WTC11 (cell line): ENCODE results near the gene ABHD6. TPM values are rescaled to one million over a fixed set of nuclear protein-coding genes. Genes with fewer than 3 reads are reported as not detected.

ENCODE experiments used
- ATAC-seq: fragments of 200-7000 bp; cut with Tn5 transposase; 2 replicates; pipeline ENCODE4 v1.10.0; 2021; ENCODE audit warnings: mild to moderate bottlenecking, moderate library complexity
- CTCF ChIA-PET: fragments of 300-600 bp; sonication (Branson Sonifier 250); formaldehyde crosslinking; loops from one replicate; lab custom pipeline; 2021; ENCODE audit warnings: antibody characterized with exemption; lab: Charles Lee
- POLR2A ChIA-PET: fragments of 350-600 bp; sonication (Branson Sonifier 250); formaldehyde crosslinking; loops from one replicate; lab custom pipeline; 2021; ENCODE audit warnings: antibody characterized with exemption; lab: Charles Lee
- DNase-seq: peaks from one replicate; pipeline ENCODE4 v3.0.0; 2021; ENCODE audit warnings: low spot score
- H3K27ac Mint-ChIP-seq: 2 replicates; pipeline ENCODE4 v1.8.0; 2021; ENCODE audit warnings: mixed read lengths
- H3K27me3 Mint-ChIP-seq: 2 replicates; pipeline ENCODE4 v1.8.0; 2021; ENCODE audit warnings: low read depth, mild to moderate bottlenecking, moderate library complexity, mixed read lengths
- H3K36me3 Mint-ChIP-seq: 2 replicates; pipeline ENCODE4 v1.8.0; 2021; ENCODE audit warnings: mixed read lengths
- H3K4me1 Mint-ChIP-seq: 2 replicates; pipeline ENCODE4 v1.8.0; 2022; ENCODE audit warnings: mixed read lengths
- H3K4me3 Mint-ChIP-seq: 2 replicates; pipeline ENCODE4 v1.8.0; 2021; ENCODE audit warnings: mild to moderate bottlenecking, moderate library complexity, mixed read lengths
- H3K9me3 Mint-ChIP-seq: 2 replicates; pipeline ENCODE4 v1.8.0; 2021; ENCODE audit warnings: mixed read lengths
- ARID4B ChIP-seq: sonication (generic); formaldehyde crosslinking; IDR thresholded peaks from 2 replicates; pipeline ENCODE4 v1.8.0; 2023; ENCODE audit warnings: missing genetic modification reagents, mild to moderate bottlenecking, borderline replicate concordance
- ATF3 ChIP-seq: sonication (generic); formaldehyde crosslinking; conservative IDR thresholded peaks from 2 replicates; pipeline ENCODE4 v1.8.1; 2022; ENCODE audit warnings: mild to moderate bottlenecking, missing genetic modification reagents
- FOXJ3 ChIP-seq: sonication (generic); formaldehyde crosslinking; IDR thresholded peaks from 2 replicates; pipeline ENCODE4 v1.9.0; 2021; ENCODE audit warnings: missing genetic modification reagents, mild to moderate bottlenecking, borderline replicate concordance
- IRF1 ChIP-seq: sonication (generic); formaldehyde crosslinking; IDR thresholded peaks from 2 replicates; pipeline ENCODE4 v1.8.0; 2023; ENCODE audit warnings: missing genetic modification reagents
- NFATC4 ChIP-seq: fragments of 250-450 bp; sonication (Bioruptor Pico); IDR thresholded peaks from 2 replicates; pipeline ENCODE4 v1.9.0; 2021; ENCODE audit warnings: mild to moderate bottlenecking
- NFYB ChIP-seq: sonication (generic); formaldehyde crosslinking; conservative IDR thresholded peaks from 2 replicates; pipeline ENCODE4 v1.8.0; 2022; ENCODE audit warnings: low read depth, missing genetic modification reagents
- RORB ChIP-seq: fragments of 250-450 bp; sonication (Bioruptor Pico); IDR thresholded peaks from 2 replicates; pipeline ENCODE4 v1.9.0; 2021; ENCODE audit warnings: mild to moderate bottlenecking
- SOX15 ChIP-seq: fragments of 250-450 bp; sonication (Bioruptor Pico); IDR thresholded peaks from 2 replicates; pipeline ENCODE4 v1.9.0; 2021; ENCODE audit warnings: mild to moderate bottlenecking
- TEAD1 ChIP-seq: sonication (generic); formaldehyde crosslinking; IDR thresholded peaks from 2 replicates; pipeline ENCODE4 v1.8.0; 2022; ENCODE audit warnings: mild to moderate bottlenecking, missing genetic modification reagents
- ZNF138 ChIP-seq: sonication (generic); formaldehyde crosslinking; conservative IDR thresholded peaks from 2 replicates; pipeline ENCODE4 v1.8.1; 2022; ENCODE audit warnings: mild to moderate bottlenecking, moderate library complexity, missing genetic modification reagents
- ZNF263 ChIP-seq: sonication (generic); formaldehyde crosslinking; IDR thresholded peaks from 2 replicates; pipeline ENCODE4 v1.8.1; 2022; ENCODE audit warnings: low read depth, mild to moderate bottlenecking, moderate library complexity, missing genetic modification reagents
- ZNF396 ChIP-seq: fragments of 250-450 bp; sonication (Bioruptor Pico); IDR thresholded peaks from 2 replicates; pipeline ENCODE4 v1.8.0; 2021; ENCODE audit warnings: mild to moderate bottlenecking, moderate library complexity, borderline replicate concordance
- total RNA-seq: library from RNA; stranded (reverse); gene quantifications from 3 replicates; pipeline ENCODE4 v1.2.3, GENCODE V29; 2021
- TF ChIP-seq, protein P1 (sequence below): sonication (generic); formaldehyde crosslinking; IDR thresholded peaks from 2 replicates; pipeline ENCODE4 v1.8.1; 2022; ENCODE audit warnings: mild to moderate bottlenecking, missing genetic modification reagents, moderate library complexity, borderline replicate concordance
- TF ChIP-seq, protein P2 (sequence below): fragments of 200-600 bp; IDR thresholded peaks from 2 replicates; pipeline ENCODE4 v1.8.0; 2022; ENCODE audit warnings: antibody characterized with exemption
- TF ChIP-seq, protein P3 (sequence below): sonication (generic); formaldehyde crosslinking; IDR thresholded peaks from 2 replicates; pipeline ENCODE4 v1.8.0; 2022; ENCODE audit warnings: missing genetic modification reagents
- TF ChIP-seq, protein P4 (sequence below): fragments of 250-450 bp; sonication (Bioruptor Pico); IDR thresholded peaks from 2 replicates; pipeline ENCODE4 v1.9.0; 2021; ENCODE audit warnings: mild to moderate bottlenecking

ABHD6 gene
- total RNA-seq, 1 experiment from 2014 or later, result 5.4 TPM

DNA sequence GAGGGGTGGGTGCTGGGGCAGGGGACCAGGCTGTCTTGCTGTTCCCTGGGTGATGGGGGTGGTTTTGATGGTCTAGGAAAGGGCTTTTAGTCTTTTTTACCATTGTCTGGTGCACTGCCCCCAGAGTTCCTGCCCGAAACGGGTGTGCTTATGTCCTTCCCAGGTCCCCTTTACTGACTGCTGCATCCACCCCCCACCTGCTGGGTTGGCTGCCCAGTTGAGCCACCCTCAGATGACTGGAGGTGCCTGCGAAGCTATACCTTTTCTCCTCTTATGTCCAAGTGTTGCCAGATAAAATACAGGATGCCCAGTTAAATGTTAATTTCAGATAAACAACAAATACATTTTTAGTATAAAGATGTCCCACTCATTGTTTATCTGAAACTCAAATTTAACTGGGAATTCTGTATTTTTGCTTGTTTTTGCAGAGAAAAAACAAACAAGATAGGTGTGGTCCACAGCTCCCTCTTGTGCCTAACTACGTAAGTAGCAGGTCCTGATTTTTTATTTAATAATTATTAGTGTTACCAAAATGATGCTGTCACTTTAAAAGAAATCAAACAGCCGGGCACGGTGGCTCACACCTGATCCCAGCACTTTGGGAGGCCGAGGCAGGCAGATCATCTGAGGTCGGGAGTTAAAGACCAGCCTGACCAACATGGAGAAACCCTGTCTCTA, 62.4 kb downstream of the ABHD6 start:
- Mint-ChIP-seq H3K4me1 (peaks cover 9% of the 10 kb centered on the region), H3K27me3 (peaks cover 14% of the 10 kb centered on the region), H3K36me3 (no peaks in the 10 kb centered on the region), H3K27ac (no peak overlapping the region), H3K4me3 (no peak overlapping the region), H3K9me3 (peaks cover 4% of the 10 kb centered on the region; the same call in 1 of the 2 replicates)
- DNase-seq, result no peak
- ATAC-seq, result peak; percentile 65
- CTCF ChIA-PET, result interaction anchor here (0.6 to 7.9 kb wide), 20 partner anchors 25 to 282 kb away, joined by 3 to 126 read pairs (median 5); partner anchors contain the start of genes ABHD6 and ACOX2
- POLR2A ChIA-PET, result no interaction called here
- TF ChIP-seq, protein P1, sequence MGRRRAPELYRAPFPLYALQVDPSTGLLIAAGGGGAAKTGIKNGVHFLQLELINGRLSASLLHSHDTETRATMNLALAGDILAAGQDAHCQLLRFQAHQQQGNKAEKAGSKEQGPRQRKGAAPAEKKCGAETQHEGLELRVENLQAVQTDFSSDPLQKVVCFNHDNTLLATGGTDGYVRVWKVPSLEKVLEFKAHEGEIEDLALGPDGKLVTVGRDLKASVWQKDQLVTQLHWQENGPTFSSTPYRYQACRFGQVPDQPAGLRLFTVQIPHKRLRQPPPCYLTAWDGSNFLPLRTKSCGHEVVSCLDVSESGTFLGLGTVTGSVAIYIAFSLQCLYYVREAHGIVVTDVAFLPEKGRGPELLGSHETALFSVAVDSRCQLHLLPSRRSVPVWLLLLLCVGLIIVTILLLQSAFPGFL (CRISPR knock-in tag), result no peak
- TF ChIP-seq, protein P2, sequence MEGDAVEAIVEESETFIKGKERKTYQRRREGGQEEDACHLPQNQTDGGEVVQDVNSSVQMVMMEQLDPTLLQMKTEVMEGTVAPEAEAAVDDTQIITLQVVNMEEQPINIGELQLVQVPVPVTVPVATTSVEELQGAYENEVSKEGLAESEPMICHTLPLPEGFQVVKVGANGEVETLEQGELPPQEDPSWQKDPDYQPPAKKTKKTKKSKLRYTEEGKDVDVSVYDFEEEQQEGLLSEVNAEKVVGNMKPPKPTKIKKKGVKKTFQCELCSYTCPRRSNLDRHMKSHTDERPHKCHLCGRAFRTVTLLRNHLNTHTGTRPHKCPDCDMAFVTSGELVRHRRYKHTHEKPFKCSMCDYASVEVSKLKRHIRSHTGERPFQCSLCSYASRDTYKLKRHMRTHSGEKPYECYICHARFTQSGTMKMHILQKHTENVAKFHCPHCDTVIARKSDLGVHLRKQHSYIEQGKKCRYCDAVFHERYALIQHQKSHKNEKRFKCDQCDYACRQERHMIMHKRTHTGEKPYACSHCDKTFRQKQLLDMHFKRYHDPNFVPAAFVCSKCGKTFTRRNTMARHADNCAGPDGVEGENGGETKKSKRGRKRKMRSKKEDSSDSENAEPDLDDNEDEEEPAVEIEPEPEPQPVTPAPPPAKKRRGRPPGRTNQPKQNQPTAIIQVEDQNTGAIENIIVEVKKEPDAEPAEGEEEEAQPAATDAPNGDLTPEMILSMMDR, result peak; percentile 48; the same call in 1 of the 2 replicates
- no peak for TF ChIP-seq ZNF263 (CRISPR knock-in tag)
- TF ChIP-seq RORB (CRISPR knock-in tag), result no peak
- TF ChIP-seq, all 79 proteins: peak for 1

DNA sequence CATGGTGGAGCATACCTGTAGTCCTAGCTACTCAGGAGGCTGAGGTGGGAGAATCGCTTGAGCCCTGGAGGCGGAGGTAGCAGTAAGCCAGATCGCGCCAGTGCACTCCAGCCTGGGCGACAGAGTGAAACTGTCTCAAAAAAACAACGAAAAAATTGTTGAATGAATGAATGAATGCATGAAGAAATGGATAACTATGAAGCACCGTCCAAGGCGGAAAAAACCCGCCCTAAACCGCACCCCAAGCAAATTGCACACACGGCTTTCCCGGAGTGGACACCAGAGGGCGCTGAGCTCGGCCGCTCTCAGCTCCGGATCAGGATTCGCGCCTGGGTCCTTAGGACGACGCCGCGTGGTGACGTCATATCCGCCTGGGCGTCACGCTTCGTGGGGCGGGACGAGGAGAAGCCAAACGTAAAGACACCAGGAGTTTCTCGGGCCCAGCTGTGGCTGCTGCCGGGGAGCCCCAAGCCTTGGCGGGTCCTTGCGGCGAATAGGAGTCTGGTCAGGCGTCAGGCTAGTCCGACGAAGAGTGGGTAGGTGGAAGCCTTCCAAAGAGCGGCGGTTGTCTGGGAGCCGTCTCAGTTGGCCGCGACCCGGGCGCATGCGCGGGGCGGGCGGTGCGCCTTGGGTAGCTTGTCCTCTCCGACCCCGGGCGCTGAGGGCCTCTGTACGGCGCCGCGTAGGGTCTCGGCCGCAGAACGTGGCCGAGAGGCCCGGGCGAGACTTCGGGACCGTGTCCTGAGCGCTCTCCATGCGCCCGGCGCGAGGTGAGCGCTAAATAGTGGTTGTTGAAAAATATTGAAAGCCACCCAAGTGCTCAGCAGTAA, 68.5 kb downstream of the ABHD6 start, which contains the start of the genes HTD2 and RPP14:
TSS of gene HTD2 (plus strand) at position 639 of the 830 bp plus-strand sequence. CDS start 11,094 bp downstream, outside the sequence.
TSS of gene RPP14 (plus strand) at position 364 of the 830 bp plus-strand sequence. CDS start 4,085 bp downstream, outside the sequence.
- Mint-ChIP-seq H3K9me3 (no peaks in the 10 kb centered on the region), H3K36me3 (peaks cover 9% of the 10 kb centered on the region)
- CTCF ChIA-PET, result interaction anchor here (0.6 to 3.5 kb wide), 93 partner anchors 9 to 1190 kb away, joined by 3 to 76 read pairs (median 5); partner anchors contain the start of genes ABHD6, ACOX2, DNASE1L3 and FLNB
- peak; percentile 84 for TF ChIP-seq TEAD1 (CRISPR knock-in tag)
- TF ChIP-seq NFYB (CRISPR knock-in tag), result no peak
- TF ChIP-seq FOXJ3, result no peak
- TF ChIP-seq, protein P3, sequence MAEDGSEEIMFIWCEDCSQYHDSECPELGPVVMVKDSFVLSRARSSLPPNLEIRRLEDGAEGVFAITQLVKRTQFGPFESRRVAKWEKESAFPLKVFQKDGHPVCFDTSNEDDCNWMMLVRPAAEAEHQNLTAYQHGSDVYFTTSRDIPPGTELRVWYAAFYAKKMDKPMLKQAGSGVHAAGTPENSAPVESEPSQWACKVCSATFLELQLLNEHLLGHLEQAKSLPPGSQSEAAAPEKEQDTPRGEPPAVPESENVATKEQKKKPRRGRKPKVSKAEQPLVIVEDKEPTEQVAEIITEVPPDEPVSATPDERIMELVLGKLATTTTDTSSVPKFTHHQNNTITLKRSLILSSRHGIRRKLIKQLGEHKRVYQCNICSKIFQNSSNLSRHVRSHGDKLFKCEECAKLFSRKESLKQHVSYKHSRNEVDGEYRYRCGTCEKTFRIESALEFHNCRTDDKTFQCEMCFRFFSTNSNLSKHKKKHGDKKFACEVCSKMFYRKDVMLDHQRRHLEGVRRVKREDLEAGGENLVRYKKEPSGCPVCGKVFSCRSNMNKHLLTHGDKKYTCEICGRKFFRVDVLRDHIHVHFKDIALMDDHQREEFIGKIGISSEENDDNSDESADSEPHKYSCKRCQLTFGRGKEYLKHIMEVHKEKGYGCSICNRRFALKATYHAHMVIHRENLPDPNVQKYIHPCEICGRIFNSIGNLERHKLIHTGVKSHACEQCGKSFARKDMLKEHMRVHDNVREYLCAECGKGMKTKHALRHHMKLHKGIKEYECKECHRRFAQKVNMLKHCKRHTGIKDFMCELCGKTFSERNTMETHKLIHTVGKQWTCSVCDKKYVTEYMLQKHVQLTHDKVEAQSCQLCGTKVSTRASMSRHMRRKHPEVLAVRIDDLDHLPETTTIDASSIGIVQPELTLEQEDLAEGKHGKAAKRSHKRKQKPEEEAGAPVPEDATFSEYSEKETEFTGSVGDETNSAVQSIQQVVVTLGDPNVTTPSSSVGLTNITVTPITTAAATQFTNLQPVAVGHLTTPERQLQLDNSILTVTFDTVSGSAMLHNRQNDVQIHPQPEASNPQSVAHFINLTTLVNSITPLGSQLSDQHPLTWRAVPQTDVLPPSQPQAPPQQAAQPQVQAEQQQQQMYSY, result no peak
- TF ChIP-seq ZNF396 (CRISPR knock-in tag), result no peak
- TF ChIP-seq ATF3 (CRISPR knock-in tag), result peak; percentile 55; the same call in 1 of the 2 replicates
- TF ChIP-seq, protein P4, sequence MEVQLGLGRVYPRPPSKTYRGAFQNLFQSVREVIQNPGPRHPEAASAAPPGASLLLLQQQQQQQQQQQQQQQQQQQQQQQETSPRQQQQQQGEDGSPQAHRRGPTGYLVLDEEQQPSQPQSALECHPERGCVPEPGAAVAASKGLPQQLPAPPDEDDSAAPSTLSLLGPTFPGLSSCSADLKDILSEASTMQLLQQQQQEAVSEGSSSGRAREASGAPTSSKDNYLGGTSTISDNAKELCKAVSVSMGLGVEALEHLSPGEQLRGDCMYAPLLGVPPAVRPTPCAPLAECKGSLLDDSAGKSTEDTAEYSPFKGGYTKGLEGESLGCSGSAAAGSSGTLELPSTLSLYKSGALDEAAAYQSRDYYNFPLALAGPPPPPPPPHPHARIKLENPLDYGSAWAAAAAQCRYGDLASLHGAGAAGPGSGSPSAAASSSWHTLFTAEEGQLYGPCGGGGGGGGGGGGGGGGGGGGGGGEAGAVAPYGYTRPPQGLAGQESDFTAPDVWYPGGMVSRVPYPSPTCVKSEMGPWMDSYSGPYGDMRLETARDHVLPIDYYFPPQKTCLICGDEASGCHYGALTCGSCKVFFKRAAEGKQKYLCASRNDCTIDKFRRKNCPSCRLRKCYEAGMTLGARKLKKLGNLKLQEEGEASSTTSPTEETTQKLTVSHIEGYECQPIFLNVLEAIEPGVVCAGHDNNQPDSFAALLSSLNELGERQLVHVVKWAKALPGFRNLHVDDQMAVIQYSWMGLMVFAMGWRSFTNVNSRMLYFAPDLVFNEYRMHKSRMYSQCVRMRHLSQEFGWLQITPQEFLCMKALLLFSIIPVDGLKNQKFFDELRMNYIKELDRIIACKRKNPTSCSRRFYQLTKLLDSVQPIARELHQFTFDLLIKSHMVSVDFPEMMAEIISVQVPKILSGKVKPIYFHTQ, result no peak
- no peak for TF ChIP-seq ZNF138 (CRISPR knock-in tag)
- no peak for TF ChIP-seq IRF1 (CRISPR knock-in tag)
- no peak for TF ChIP-seq NFATC4 (CRISPR knock-in tag)
- no peak for TF ChIP-seq ZNF263 (CRISPR knock-in tag)
- no peak for TF ChIP-seq SOX15 (CRISPR knock-in tag)
- TF ChIP-seq ARID4B (CRISPR knock-in tag), result peak; percentile 87

More for the DNA sequence above, 68.5 kb downstream of the ABHD6 start, which contains the start of the genes HTD2 and RPP14:
- Mint-ChIP-seq H3K27ac (peak within 1 kb of the TSS; percentile 98), H3K4me3 (peak within 1 kb of the TSS; percentile 95), H3K27me3 (peaks cover 17% of the 10 kb centered on the region), H3K4me1 (peaks cover 11% of the 10 kb centered on the region)
- ATAC-seq (peak; percentile 82), DNase-seq (peak; percentile 97)
- POLR2A ChIA-PET, result interaction anchor here (0.8 to 2.4 kb wide), 11 partner anchors 16 to 189 kb away, joined by 3 to 10 read pairs (median 4); partner anchors contain the start of gene KCTD6
